HG02852 (cell line): ENCODE measurements around the gene ZSWIM5.
"Not testable (repeated sequence)": the region's sequence is repeated elsewhere in the genome, so short reads cannot be mapped to it uniquely, and the experiment has no call there.

Source experiments
- ATAC-seq: cut with Tn5 transposase; IDR thresholded peaks from one replicate; pipeline ENCODE4 v1.9.1; 2021; ENCODE audit warnings: mild to moderate bottlenecking, moderate library complexity; ENCODE audit not compliant: unreplicated experiment

ZSWIM5 gene

DNA sequence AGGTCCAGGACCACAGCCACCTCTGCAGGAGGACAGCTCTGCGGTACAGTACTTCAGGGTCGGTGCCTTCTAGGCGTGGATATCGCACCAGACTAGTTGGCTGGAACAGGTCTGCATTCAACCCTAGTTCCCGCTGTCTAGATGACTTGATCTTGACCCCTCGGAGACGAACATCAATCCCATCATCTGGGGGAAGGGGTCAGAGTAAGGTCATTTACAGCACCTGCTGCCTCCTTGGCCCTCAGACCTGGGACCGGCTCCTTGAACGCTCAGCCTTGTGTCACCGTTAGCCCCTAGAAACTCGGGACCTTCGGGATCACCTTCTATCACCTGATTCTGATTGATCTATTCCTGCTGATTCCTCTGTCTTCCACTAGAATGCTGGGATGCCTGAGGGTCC, 197.9 kb downstream of the ZSWIM5 start:
- no peak for ATAC-seq

DNA sequence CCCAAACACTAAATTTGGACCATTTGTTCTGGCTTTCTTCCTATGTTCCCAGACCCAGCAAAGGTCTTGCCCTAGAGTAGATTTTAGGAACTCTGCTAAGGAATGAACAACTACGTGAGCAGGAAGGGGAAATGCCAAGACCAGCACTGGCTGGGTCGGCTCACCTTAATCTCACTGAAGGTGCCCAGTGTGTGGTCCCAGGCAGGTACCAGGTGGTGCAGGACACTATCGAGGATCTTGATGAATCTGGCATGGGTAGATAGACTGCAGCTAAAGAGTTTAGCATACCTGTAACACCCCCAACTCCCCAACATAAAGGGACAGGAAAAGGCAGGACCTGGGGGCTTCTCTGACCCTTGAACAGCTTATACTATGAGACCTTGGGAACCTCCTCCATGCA, 198.3 kb downstream of the ZSWIM5 start:
- no peak for ATAC-seq

DNA sequence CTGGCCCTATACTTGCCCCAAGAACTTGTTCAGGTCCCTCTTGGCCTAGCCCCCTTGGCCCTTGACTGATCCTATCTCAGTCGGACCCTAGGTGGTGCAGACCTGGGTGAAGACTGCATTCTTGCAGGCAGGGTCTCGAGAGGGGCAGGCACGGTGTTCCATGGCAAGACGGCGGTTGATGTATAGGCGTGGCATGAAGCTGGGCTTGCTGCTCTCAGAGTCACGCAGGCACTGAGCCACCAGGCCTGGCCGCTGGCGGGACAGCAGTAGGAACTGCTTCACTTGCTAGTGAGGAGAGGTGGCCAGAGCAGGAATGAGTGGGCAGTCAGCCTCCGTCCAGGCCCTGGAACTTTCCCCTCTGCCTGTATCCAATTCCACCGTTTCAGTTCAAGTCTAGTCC, 199.1 kb downstream of the ZSWIM5 start:
- ATAC-seq = no peak

DNA sequence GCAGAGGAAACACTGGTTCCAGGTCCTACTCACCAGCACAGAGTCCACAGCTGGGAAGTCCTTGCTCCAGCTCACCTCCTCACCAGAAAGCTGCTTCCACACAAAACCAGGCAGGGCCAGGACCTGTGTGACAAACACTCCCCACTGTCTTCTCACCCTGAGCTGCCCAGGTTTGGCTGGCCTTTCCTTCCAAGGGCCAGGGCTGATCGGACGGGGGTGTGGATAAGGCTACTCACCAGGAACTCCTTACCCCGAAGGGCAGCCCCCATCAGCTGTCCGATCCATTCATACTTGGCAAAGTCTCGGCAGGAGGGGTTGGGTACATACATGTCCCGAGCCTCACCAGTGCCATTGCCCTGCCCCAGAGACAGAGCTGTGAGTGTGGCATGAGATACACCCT, 200.6 kb downstream of the ZSWIM5 start:
- no peak for ATAC-seq

DNA sequence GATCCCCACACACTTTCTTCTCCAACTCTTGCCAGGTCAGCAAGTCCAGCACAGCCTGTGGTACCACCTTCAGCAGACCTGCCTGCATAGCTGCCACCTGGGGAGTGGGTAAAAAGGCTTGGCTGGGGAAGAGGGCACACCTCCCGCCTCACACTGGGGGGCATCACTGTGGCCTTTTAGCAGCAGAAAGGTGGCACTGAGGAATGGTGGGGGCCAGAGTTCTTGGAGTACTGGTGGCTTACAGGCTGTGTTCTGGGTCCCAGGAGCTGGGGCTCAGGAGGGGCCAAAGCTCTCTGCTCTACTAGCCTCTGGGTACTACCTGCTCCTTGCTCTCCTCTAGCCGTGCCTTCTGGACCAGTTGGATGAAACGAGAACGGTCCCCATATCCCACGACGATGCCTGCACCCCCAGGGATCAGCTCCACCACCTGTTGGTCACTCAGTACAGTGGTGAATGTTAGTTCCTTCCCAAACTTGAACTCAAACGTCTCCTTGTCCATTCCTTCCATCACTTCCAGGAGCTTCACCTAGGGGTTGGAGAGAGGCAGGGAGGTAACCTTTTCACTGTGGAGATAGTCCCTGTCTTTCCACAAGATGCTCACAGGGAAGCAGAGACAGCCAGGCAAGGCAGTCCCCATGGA, 202.0 kb downstream of the ZSWIM5 start:
- no peak for ATAC-seq

DNA sequence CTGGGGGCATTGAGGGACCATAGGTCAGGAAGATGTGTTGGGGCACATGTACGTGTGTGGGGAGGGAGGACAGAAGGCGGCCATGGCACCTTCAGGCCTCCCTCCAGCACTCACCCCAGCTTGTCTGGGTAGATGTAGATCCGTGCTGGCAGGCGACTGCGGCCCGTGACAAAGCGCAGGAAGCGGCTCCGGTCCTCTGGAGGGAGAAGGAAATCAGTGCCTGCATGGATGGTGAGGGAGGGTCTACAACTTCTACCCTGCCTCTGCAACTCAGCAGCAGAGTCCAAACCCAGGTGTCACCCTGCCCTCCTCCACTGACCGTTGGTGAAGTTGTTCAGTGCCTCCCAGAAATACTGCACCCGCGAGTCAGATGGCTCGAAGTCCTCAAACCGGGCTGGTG, 202.7 kb downstream of the ZSWIM5 start:
- no peak for ATAC-seq

DNA sequence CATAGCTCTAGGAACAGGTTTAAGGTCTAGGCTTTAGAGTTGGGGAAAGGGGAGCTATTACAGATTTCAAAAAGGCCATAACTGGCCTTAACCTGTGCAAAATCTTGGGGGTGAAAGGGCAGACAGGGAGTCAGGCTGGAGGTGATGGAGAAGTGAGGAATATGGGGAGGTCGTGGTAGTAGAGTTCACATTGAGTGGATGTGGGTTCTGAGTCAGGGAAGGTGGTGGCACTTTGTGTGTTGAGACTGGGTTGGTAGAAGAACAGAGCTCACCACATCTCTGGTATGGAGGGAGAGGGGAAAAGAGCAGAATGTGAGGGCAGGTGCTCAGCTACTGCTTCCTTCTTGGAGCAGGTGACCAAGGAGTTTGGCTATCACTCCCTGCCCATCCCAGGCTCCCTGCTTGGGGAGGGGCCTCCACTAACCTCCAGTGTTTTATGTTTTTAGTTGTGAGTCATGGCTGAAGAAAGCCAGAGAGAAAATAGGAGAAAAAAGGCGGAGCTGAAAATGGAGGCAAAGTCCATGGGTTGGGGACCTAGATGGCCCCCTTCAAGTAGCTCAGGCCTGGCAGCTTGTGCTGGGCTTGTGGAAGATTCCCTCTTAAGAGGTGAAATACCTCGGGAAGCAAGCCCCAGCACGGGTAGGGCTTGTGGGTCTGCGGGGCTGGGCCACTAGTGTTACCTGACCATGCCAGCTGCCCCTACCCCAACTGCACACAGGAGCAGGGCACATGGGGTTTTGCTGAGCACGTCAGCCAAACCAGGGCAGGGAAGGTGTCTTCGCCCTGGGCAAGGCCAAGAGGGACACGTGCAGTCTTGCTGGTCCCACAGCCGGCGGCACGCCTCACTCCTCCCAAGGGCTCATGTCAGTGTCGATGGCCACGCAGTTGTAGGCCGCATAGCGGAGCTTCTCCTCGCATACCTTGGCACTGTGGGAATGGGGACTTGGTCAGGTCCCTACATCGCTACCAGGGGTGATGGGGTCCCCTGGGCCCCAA, 203.5 kb downstream of the ZSWIM5 start:
- no peak for ATAC-seq

DNA sequence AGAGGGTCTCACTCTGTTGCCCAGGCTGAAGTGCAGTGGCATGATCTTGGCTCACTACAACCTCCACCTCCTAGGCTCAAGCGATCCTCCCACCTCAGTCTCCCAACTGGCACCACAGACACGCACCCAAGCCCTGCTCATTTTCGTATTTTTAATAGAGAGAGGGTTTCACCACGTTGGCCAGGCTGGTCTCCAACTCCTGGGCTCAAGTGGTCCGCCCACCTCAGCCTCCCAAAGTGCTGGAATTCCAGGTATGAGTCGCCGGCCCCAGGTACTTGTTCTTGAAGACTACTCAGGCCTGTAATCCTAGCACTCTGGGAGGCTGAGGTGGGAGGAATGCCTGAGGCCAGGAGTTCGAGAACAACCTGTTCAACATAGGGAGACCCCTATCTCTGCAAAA, 204.8 kb downstream of the ZSWIM5 start:
- not testable (repeated sequence) for ATAC-seq

DNA sequence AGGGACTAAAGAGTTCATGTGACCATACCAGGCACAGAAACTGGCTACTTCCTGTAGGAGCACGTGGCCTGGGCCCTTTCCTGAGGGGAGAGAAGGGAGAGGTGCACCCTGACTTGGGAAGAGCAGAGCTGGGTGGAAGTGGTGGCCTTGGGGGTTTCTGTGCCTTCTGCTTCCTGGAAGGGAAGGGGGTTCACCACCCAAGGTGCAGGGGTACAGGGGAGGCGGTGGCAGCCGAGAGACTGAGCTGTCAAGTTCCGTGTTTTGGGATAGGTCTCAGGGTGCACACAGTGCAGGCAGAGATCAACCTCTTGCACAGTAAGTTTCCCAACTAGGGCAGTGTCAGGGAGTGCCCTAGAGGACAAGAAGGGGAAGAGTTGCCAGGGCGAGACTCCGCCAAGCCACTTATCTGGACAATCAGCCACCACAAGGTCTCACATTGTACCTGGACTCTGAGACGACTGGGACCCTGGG, 205.4 kb downstream of the ZSWIM5 start:
- no peak for ATAC-seq

DNA sequence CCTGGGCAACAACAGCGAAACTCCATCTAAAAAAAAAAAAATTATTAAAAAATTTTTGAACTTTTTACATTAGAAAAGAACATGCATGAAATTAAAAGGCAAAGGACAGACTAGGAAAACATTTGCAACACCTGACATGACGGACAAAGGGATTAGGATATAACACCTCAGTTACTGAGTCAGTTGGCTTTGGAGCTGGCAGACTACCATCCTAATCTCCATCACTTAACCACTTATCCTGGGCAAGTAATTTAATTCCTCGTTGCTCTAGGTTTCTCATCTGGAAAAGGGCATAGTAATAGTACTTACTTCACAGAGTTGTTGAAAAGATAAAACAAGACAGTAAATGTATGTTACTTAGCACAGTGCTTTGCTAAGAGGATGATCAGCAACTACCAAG, 207.2 kb downstream of the ZSWIM5 start:
- ATAC-seq = no peak

DNA sequence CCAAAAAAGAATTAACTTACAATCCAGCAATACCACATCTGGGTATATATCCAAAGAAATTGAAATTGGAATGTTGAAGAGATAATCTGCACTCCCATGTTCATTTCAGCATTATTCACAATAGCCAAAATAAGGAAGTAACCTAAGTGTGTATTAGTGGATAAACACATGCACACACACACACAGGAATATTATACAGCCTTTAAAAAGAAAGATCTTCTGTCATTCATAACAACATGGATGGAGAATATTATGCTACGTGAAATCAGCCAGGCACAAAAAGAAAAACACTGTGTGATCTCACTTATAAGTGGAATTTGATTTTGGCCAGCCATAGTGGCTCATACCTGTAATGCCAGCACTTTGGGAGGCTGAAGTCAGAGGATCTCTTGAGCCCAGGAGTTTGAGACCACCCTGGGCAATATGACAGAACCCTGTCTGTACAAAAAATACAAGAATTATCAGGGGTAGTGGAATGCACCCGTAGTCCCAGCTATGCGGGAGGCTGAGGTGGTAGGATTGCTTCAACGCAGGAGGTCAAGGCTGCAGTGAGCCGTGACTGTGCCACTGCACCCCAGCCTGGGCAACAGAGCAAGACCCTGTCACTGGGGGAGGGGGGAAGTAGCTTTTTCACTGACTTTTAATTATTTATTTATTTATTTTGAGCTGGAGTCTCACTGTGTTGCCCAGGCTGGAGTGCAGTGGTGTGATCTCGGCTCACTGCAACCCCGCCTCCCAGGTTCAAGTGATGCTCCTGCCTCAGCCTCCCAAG, 210.8 kb downstream of the ZSWIM5 start:
- ATAC-seq = no peak

DNA sequence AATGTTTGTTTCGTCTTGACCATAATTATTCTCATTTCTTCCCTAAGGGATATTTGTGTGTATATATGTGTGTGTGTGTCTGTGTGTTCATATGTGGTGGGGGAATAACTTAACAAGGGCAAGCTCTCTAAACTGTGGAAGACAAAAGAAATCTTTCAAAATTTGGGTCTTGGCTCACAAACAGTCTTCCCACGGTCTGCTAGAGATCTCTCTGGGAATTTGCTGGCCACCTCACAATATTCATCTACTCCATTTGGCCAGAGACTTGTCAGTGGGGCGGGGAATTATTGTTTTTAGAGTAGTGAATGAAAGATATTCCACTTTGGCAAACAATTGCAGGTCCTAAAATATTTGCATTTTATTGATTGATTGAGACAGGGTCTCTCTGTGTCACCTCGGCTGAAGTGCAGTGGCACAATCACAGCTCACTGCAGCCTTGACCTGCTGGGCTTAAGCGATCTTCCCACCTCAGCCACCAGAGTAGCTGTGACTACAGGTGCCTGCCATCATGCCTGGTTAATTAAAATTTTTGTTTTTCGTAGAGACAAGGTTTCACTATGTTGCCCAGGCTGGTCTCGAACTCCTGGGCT, 212.0 kb downstream of the ZSWIM5 start:
- no peak for ATAC-seq

DNA sequence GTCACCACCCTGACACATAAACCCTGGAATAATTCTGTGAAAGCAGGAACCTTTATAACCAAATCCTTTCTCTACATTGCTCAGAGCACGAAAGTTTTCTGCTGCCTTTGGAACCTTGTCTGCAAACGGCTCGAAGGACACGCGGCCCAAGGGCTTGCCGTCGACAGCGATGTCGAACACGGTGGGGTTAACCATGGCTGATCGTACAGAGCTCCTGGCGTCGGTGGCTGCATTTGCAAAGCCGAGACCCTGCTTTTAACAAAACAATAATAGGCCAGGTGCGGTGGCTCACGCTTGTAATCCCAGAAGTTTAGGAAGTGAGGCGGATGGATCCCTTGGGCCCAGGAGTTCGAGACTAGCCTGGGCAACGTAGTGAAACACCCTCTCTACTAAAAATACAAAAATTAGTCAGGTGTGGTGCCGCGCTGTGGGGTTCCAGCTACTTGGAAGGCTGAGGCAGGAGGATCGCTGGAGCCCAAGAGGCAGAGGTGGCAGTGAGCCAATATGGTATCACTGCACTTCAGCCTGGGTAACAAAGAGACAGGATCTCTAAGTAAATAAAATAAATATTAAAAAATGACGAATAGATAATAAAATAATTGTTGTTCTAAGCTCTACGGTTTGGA, 217.8 kb downstream of the ZSWIM5 start:
- no peak for ATAC-seq

DNA sequence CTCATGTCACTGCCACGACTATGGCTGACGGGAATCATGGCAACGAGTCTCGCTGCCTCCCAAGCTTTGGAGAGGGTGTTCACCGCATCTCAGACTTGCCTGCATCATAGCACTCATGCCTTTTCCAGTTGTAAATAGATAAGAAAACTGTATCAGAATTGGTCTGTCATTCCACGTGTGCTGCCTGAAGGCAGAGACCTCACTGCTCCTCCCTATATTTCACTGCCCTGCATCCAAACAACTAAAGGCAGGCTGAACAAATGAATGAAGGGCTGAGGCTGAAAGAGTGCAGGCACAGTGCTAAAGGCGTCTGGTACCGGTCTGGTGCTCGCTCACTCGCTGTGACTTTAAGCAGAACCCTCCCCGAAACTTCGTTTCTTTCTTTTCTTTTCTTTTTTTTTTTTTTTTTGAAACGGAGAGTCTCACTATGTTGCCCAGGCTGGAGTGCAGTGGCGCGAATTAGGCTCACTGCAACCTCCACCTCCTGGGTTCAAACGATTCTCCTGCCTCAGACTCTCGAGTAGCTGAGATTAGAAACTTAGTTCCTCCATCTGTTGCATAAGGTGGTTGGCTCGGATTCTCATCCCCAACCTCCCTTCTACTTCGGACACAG, 220.6 kb downstream of the ZSWIM5 start:
- ATAC-seq = peak; percentile 5

DNA sequence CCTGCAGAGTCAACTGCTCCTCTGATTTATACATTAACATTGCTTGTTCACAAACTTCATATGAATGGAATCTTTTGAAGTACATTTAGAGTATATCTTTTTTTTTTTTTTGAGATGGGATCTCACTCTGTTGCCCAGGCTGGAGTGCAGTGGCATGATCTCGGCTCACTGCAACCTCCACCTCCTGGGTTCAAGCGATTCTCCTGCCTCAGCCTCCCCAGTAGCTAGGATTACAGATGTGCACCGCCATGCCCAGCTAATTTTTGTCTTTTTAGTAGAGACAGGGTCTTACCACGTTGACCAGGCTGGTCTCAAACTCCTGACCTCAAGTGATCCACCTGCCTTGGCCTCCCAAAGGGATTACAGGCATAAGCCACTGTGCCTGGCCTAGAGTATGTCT, 229.0 kb downstream of the ZSWIM5 start:
- not testable (repeated sequence) for ATAC-seq

DNA sequence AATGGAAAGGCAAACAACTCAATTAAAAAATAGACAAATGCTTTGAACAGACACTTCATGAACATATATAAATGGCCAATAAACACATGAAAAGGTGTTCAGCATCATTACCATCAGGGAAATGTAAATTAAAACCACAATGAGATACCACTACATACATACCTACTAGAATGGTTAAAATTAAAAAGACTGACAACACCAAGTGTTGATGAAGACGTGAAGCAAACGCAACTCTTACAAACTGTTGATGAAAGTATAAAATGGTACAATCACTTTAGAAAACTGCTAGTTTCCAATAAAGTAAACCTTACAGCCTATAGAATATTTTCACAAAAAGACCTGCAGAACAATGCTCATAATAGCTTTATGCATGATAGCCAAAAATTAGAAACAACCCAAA, 230.2 kb downstream of the ZSWIM5 start:
- ATAC-seq = no peak

DNA sequence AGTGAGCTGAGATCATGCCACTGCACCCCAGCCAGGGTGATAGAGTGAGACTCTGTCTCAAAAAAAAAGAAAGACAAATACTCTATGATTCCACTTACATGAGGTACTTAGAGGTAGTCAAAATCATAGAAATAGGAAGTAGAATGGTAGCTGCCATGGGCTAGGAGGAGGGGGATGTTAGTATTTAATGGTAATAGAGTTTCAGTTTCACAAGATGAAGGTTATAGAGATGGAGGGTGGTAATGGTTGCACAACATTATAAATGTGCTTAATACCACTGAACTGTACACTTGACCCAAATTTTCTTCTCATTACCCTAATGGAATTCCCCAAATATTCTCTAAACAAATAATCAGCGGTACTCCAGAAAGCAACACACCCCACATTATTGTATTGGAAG, 232.8 kb downstream of the ZSWIM5 start:
- ATAC-seq = no peak

DNA sequence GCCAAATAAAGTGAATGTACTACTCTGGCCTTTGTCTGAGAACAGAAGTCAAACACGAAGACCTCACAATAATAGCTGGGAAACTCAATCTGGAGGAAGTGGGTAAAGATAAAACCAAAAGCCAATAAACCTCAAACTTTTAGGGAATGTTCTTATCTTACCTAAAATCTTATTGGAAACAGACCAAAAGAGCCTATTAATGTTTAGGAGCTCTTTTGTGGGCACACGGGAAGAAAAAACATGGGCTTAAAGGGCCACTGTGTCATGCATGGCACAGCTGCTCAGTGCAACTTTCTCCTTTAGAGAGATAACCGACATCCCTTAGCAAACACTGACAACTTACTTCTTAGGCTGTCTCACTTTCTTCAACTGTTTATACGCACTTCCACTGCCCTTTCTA, 236.1 kb downstream of the ZSWIM5 start:
- no peak for ATAC-seq
